ENCODE results near the gene UMAD1.
"Not testable (repeated sequence)": the region's sequence is repeated elsewhere in the genome, so short reads cannot be mapped to it uniquely, and the experiment has no call there.

UMAD1 gene

GRCh38 chr7:7804822-7805221 is 164.3 kb downstream of the UMAD1 start:
- not testable (repeated sequence) for DNase-seq

GRCh38 chr7:7805511-7806153 is 165.1 kb downstream of the UMAD1 start:
- no peak for DNase-seq

- no peak for DNase-seq
These were observed 167.6 kb downstream of the UMAD1 start for GRCh38 chr7:7808156-7808555.

GRCh38 chr7:7808626-7809025 is 168.1 kb downstream of the UMAD1 start:
- no peak for DNase-seq

GRCh38 chr7:7810380-7810779 is 169.8 kb downstream of the UMAD1 start:
- DNase-seq, result no peak

- no peak for DNase-seq
These were observed 170.3 kb downstream of the UMAD1 start for GRCh38 chr7:7810826-7811225.

- no peak for DNase-seq
These were observed 171.6 kb downstream of the UMAD1 start for GRCh38 chr7:7812112-7812511.

GRCh38 chr7:7815395-7815794 is 174.8 kb downstream of the UMAD1 start:
- DNase-seq, result no peak

GRCh38 chr7:7816084-7816483 is 175.5 kb downstream of the UMAD1 start:
- peak in 2 of 4 experiments; percentile 21 to 29 for DNase-seq

- DNase-seq, result no peak
These were observed 176.4 kb downstream of the UMAD1 start for GRCh38 chr7:7816816-7817536.

GRCh38 chr7:7817748-7818147 is 177.2 kb downstream of the UMAD1 start:
- DNase-seq, result no peak

- not testable (repeated sequence) for DNase-seq
These were observed 177.6 kb downstream of the UMAD1 start for GRCh38 chr7:7818179-7818578.

- no peak for DNase-seq
These were observed 179.1 kb downstream of the UMAD1 start for GRCh38 chr7:7819442-7820247.

GRCh38 chr7:7820409-7820808 is 179.9 kb downstream of the UMAD1 start:
- DNase-seq, result no peak

- DNase-seq, result peak in 1 of 4 experiments; percentile 29
These were observed 180.4 kb downstream of the UMAD1 start for GRCh38 chr7:7820939-7821338.

GRCh38 chr7:7821517-7821916 is 181.0 kb downstream of the UMAD1 start:
- no peak for DNase-seq

- not testable (repeated sequence) for DNase-seq
These were observed 184.7 kb downstream of the UMAD1 start for GRCh38 chr7:7825294-7825693.

GRCh38 chr7:7829667-7830066 is 189.1 kb downstream of the UMAD1 start:
- DNase-seq, result no peak

- no peak for DNase-seq
These were observed 189.7 kb downstream of the UMAD1 start for GRCh38 chr7:7830122-7830878.

GRCh38 chr7:7832518-7832917 is 192.0 kb downstream of the UMAD1 start:
- DNase-seq, result no peak

GRCh38 chr7:7834761-7835160 is 194.2 kb downstream of the UMAD1 start:
- DNase-seq, result peak; percentile 4 to 40 (median 22)

GRCh38 chr7:7841027-7841426 is 200.5 kb downstream of the UMAD1 start:
- DNase-seq, result no peak

- DNase-seq, result no peak
These were observed 202.7 kb downstream of the UMAD1 start for GRCh38 chr7:7843240-7843639.

Data from suppressor macrophage (primary cell).